ENCODE measurements around the gene SMIM38.

The SMIM38 gene

GRCh38 chr11:69190796-69191536, 35.2 kb downstream of the SMIM38 start:
- no peak overlapping the region for H3K4me3 ChIP-seq (ENCODE audit: low read depth, low read length, poor library complexity, severe bottlenecking)

GRCh38 chr11:69192301-69192721, 36.6 kb downstream of the SMIM38 start:
- H3K27ac ChIP-seq (ENCODE audit: low read depth, low read length, poor library complexity, severe bottlenecking), result no peak overlapping the region
- H3K27me3 ChIP-seq (ENCODE audit: insufficient read depth, low read length), result peaks cover 7% of the 10 kb centered on the region; the same call in 1 of the 2 replicates
- no peak for TF ChIP-seq CTCF (IDR thresholded peaks at IDR 0.05; ENCODE audit: low read length)
- TF ChIP-seq EZH2 (IDR thresholded peaks at IDR 0.05; ENCODE audit: borderline replicate concordance, low read length), result no peak
- no peaks in the 10 kb centered on the region for H3K79me2 ChIP-seq (ENCODE audit: insufficient read depth, low read length)
- no peak overlapping the region for H3K4me2 ChIP-seq (ENCODE audit: low read length)
- no peaks in the 10 kb centered on the region for H3F3A ChIP-seq (ENCODE audit: insufficient read depth, low read length)
- H3K9ac ChIP-seq (ENCODE audit: low read length), result no peak overlapping the region
- H3K9me3 ChIP-seq (ENCODE audit: low read length), result no peaks in the 10 kb centered on the region
- no peaks in the 10 kb centered on the region for H3K9me2 ChIP-seq (ENCODE audit: low read depth, low read length)
- no peak overlapping the region for H3K4me3 ChIP-seq (ENCODE audit: low read depth, low read length, poor library complexity, severe bottlenecking)
- H4K20me1 ChIP-seq (ENCODE audit: insufficient read depth, low read length), result no peaks in the 10 kb centered on the region
- H3K36me3 ChIP-seq (ENCODE audit: insufficient read depth, low read length), result no peaks in the 10 kb centered on the region
- no peaks in the 10 kb centered on the region for H3K4me1 ChIP-seq (ENCODE audit: insufficient read depth, low read length, severe bottlenecking)
- H2AFZ ChIP-seq (ENCODE audit: low read length), result no peak overlapping the region

More at GRCh38 chr11:69190796-69191536, 35.2 kb downstream of the SMIM38 start:
- Histone ChIP-seq H3K27ac (ENCODE audit: low read depth, low read length, poor library complexity, severe bottlenecking) (no peak overlapping the region), H3K79me2 (ENCODE audit: insufficient read depth, low read length) (no peaks in the 10 kb centered on the region), H4K20me1 (ENCODE audit: insufficient read depth, low read length) (no peaks in the 10 kb centered on the region), H3K36me3 (ENCODE audit: insufficient read depth, low read length) (no peaks in the 10 kb centered on the region), H2AFZ (ENCODE audit: low read length) (no peak overlapping the region), H3K27me3 (ENCODE audit: insufficient read depth, low read length) (peaks cover 7% of the 10 kb centered on the region; the same call in 1 of the 2 replicates), H3K4me1 (ENCODE audit: insufficient read depth, low read length, severe bottlenecking) (no peaks in the 10 kb centered on the region), H3K9me3 (ENCODE audit: low read length) (no peaks in the 10 kb centered on the region), H3K9me2 (ENCODE audit: low read depth, low read length) (no peaks in the 10 kb centered on the region), H3K4me2 (ENCODE audit: low read length) (no peak overlapping the region), H3F3A (ENCODE audit: insufficient read depth, low read length) (no peaks in the 10 kb centered on the region), H3K9ac (ENCODE audit: low read length) (no peak overlapping the region)
- TF ChIP-seq EZH2 (IDR thresholded peaks at IDR 0.05; ENCODE audit: borderline replicate concordance, low read length) (no peak), CTCF (IDR thresholded peaks at IDR 0.05; ENCODE audit: low read length) (no peak)

- Histone ChIP-seq H3K9me2 (ENCODE audit: low read depth, low read length) (no peaks in the 10 kb centered on the region), H4K20me1 (ENCODE audit: insufficient read depth, low read length) (no peaks in the 10 kb centered on the region), H3K4me2 (ENCODE audit: low read length) (no peak overlapping the region), H3F3A (ENCODE audit: insufficient read depth, low read length) (no peaks in the 10 kb centered on the region), H3K27ac (ENCODE audit: low read depth, low read length, poor library complexity, severe bottlenecking) (no peak overlapping the region), H3K27me3 (ENCODE audit: insufficient read depth, low read length) (peaks cover 6% of the 10 kb centered on the region; the same call in 1 of the 2 replicates), H3K36me3 (ENCODE audit: insufficient read depth, low read length) (no peaks in the 10 kb centered on the region), H3K4me3 (ENCODE audit: low read depth, low read length, poor library complexity, severe bottlenecking) (no peak overlapping the region), H3K9ac (ENCODE audit: low read length) (no peak overlapping the region), H3K79me2 (ENCODE audit: insufficient read depth, low read length) (no peaks in the 10 kb centered on the region), H2AFZ (ENCODE audit: low read length) (no peak overlapping the region), H3K9me3 (ENCODE audit: low read length) (no peaks in the 10 kb centered on the region), H3K4me1 (ENCODE audit: insufficient read depth, low read length, severe bottlenecking) (no peaks in the 10 kb centered on the region)
- TF ChIP-seq CTCF (IDR thresholded peaks at IDR 0.05; ENCODE audit: low read length) (no peak), EZH2 (IDR thresholded peaks at IDR 0.05; ENCODE audit: borderline replicate concordance, low read length) (no peak)
Observed at GRCh38 chr11:69193151-69193550, 37.4 kb downstream of the SMIM38 start.
